ENCODE measurements around the gene FBXO31.

GRCh38 chr16:87416826-87417527 is 33.4 kb upstream of the FBXO31 start:
- TF ChIP-seq POLR2A (IDR thresholded peaks at IDR 0.05) = no peak
- TF ChIP-seq CTCF (IDR thresholded peaks at IDR 0.05) = peak; percentile 52 to 61
- TF ChIP-seq POLR2AphosphoS5 (IDR thresholded peaks at IDR 0.05) = no peak
- TF ChIP-seq EP300 (IDR thresholded peaks at IDR 0.05) = no peak
